Activated T-cell treated with anti-CD3 and anti-CD28 coated beads, Interleukin-2, amount 50 U/mL, for 72 hours (primary cell): ENCODE results near the gene APOBEC3A. TPM values are rescaled to one million over a fixed set of nuclear protein-coding genes. Genes with fewer than 3 reads are reported as not detected.
"Not testable (repeated sequence)": the region's sequence is repeated elsewhere in the genome, so short reads cannot be mapped to it uniquely, and the experiment has no call there.

Source experiments
- ATAC-seq, 2 donors: fragments of 150-1000 bp; cut with Tn5 transposase; replicated peaks in 1 of 2; 2 replicates each; pipeline ENCODE4 v1.10.0; 2021; ENCODE audit warnings: moderate library complexity in 2 of 2, mild to moderate bottlenecking in 1 of 2
- DNase-seq, 2 donors: peaks; one replicate each; pipeline ENCODE4 v3.0.0; 2021 to 2022; ENCODE audit warnings: mixed read lengths in 1 of 2
- H3K27ac Mint-ChIP-seq: one replicate; pipeline ENCODE4 v1.8.0; 2022; ENCODE audit warnings: mild to moderate bottlenecking, moderate library complexity, mixed read lengths
- H3K27me3 Mint-ChIP-seq: one replicate; pipeline ENCODE4 v1.8.0; 2022; ENCODE audit warnings: low read depth, mixed read lengths
- H3K36me3 Mint-ChIP-seq, 2 donors: one replicate each; pipeline ENCODE4 v1.8.0; 2022; ENCODE audit warnings: mixed read lengths in 2 of 2, mild to moderate bottlenecking in 1 of 2; ENCODE audit not compliant: insufficient read depth in 2 of 2
- H3K4me1 Mint-ChIP-seq: one replicate; pipeline ENCODE4 v1.8.0; 2022; ENCODE audit warnings: low read depth, mixed read lengths
- H3K4me3 Mint-ChIP-seq, 2 donors: one replicate each; pipeline ENCODE4 v1.8.0; 2022; ENCODE audit warnings: mild to moderate bottlenecking in 2 of 2, mixed read lengths in 2 of 2, moderate library complexity in 2 of 2
- H3K9me3 Mint-ChIP-seq, 2 donors: one replicate each; pipeline ENCODE4 v1.8.0; 2022; ENCODE audit warnings: mixed read lengths in 2 of 2
- total RNA-seq, 2 donors: library from RNA; stranded (reverse); gene quantifications; one replicate each; pipeline ENCODE4 v1.2.3, GENCODE V29; 2022

The APOBEC3A gene
- total RNA-seq, 2 donors from 2014 or later = 0.37 TPM; not detected in 1

DNA sequence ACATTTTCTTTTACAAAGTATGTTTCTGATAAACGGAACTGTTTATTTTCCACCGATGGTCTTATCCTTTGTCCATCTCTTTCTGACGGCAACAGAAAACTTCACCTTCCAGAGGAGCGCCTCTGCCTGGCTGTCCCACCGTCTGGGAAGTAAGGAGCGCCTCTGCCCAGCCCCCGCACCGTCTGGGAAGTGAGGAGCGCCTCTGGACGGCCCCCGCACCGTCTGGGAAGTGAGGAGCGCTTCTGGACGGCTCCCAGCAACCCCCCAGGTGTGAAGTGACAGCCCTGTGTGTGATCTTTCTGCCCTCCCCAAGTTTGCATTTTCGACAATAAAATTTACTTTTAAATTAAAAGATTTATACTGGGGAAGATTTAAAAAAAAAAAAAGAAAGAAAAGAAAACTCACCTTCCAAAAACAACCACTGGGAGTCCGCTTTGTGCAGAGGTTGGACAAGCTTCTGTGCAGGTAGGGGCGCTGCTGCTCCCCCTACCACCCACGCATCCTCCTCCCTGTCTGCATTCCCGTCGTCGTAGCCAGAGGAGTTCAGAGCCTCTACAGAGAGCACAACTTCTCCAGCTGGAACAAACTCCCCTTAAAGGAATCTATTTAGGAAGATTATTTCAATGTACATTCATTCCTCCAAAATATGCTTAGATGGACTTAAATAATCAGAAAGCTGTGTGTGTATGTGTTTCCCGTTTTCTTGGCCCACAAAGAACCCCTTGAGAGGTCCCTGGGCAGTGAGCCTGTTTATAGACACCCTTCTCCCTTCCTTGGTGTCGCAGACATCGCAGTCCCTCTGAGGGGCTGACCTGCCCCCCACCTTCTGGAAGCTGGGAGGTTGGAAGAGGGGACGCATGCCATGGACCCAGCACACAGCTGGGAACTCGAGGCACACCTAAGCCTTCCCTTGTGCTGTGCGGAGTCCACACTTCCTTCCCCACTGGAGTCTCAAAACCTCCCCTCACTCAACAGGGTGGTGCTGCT is 23.9 kb downstream of the APOBEC3A start:
- DNase-seq (peak in 1 of 2 donors; percentile 15), ATAC-seq (peak in 1 of 2 donors; percentile 1)
- Mint-ChIP-seq H3K27ac (no peak overlapping the region), H3K4me1 (peaks cover 55% of the 10 kb centered on the region), H3K27me3 (no peaks in the 10 kb centered on the region), H3K4me3 (peak overlapping the region; percentile 87 to 88), H3K9me3 (peaks cover 0 to 7% of the 10 kb centered on the region in 2 donors), H3K36me3 (peaks cover 12 to 22% of the 10 kb centered on the region in 2 donors)

GRCh38 chr22:38981992-38982927 is 24.9 kb downstream of the APOBEC3A start, which contains the start of gene APOBEC3B:
Gene APOBEC3B, plus strand, starts transcription at chr22:38982347. Its CDS starts 107 bp downstream, at chr22:38982454.
- H3K4me1 Mint-ChIP-seq = peaks cover 64% of the 10 kb centered on the region
- peak; percentile 58 to 76 for ATAC-seq

GRCh38 chr22:38984224-38984623 is 26.8 kb downstream of the APOBEC3A start:
- H3K4me1 Mint-ChIP-seq = peaks cover 81% of the 10 kb centered on the region
- H3K36me3 Mint-ChIP-seq = peaks cover 12 to 19% of the 10 kb centered on the region in 2 donors
- H3K27me3 Mint-ChIP-seq = no peaks in the 10 kb centered on the region
- peaks cover 0 to 3% of the 10 kb centered on the region in 2 donors for H3K9me3 Mint-ChIP-seq
- peak overlapping the region; percentile 2 to 8 for H3K4me3 Mint-ChIP-seq
- H3K27ac Mint-ChIP-seq = peak overlapping the region; percentile 0
- ATAC-seq (no peak), DNase-seq (no peak)

More at GRCh38 chr22:38981992-38982927, 24.9 kb downstream of the APOBEC3A start, which contains the start of gene APOBEC3B:
- H3K27me3 Mint-ChIP-seq = no peaks in the 10 kb centered on the region
- DNase-seq = peak; percentile 82 to 86
- H3K9me3 Mint-ChIP-seq = peaks cover 0 to 3% of the 10 kb centered on the region in 2 donors
- H3K4me3 Mint-ChIP-seq = peak within 1 kb of the TSS; percentile 87 to 88
- H3K27ac Mint-ChIP-seq = no peak within 1 kb of the TSS
- peaks cover 12 to 19% of the 10 kb centered on the region in 2 donors for H3K36me3 Mint-ChIP-seq

DNA sequence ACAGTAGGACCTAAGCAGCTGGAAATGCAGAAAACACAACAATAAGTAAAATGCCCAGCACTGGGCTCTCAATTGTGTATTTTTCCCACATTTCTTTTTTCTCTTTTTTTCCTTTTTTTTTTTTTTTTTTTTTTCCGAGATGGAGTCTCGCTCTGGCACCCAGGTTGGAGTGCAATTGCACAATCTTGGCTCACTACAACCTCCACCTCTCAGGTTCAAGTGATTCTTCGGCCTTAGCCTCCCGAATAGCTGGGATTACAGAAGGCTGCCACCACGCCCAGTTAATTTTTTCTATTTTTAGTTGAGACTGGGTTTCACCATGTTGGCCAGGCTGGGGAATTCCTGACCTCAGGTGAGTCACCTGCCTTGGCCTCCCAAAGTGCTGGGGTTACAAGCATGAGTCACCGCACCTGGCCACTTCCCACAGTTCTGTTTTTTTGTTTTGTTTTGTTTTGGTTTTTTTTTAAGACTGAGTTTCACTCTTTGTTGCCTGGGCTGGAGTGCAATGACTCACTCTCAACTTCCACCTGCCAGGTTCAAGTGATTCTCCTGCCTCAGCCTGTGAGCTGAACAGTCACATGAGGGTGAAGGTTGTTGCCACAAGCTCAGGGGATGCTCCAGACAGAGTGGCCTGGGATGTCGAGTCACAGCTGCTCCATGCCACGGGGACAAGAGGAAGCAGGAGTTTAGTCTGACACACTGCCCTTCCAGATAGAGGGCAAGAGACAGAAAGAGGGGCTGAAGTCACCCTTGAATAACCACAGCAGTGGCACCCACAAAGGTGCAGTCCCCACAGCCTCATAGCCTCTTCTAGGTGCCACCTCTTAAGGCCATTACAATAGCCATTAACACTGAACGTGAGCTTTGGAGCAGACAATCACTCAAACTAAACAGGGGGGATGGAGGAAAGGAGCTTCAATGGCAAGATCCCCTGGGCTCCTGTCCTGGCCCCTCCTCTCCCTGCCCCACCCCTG is 27.7 kb downstream of the APOBEC3A start:
- Mint-ChIP-seq H3K4me3 (peak overlapping the region; percentile 45 to 53), H3K36me3 (peaks cover 12 to 19% of the 10 kb centered on the region in 2 donors), H3K4me1 (peaks cover 81% of the 10 kb centered on the region), H3K27ac (peak overlapping the region; percentile 73)
- DNase-seq (peak; percentile 88 to 94), ATAC-seq (peak; percentile 88 to 91)
- not testable (repeated sequence) for H3K27me3 Mint-ChIP-seq, H3K9me3 Mint-ChIP-seq

GRCh38 chr22:38986629-38987028 is 29.2 kb downstream of the APOBEC3A start:
- Mint-ChIP-seq H3K9me3 (peaks cover 0 to 3% of the 10 kb centered on the region in 2 donors), H3K4me1 (peaks cover 72% of the 10 kb centered on the region), H3K27ac (peak overlapping the region; percentile 62), H3K36me3 (peaks cover 12 to 19% of the 10 kb centered on the region in 2 donors), H3K27me3 (no peaks in the 10 kb centered on the region), H3K4me3 (peak overlapping the region in 1 of 2 donors; percentile 7)
- no peak for ATAC-seq
- no peak for DNase-seq

DNA sequence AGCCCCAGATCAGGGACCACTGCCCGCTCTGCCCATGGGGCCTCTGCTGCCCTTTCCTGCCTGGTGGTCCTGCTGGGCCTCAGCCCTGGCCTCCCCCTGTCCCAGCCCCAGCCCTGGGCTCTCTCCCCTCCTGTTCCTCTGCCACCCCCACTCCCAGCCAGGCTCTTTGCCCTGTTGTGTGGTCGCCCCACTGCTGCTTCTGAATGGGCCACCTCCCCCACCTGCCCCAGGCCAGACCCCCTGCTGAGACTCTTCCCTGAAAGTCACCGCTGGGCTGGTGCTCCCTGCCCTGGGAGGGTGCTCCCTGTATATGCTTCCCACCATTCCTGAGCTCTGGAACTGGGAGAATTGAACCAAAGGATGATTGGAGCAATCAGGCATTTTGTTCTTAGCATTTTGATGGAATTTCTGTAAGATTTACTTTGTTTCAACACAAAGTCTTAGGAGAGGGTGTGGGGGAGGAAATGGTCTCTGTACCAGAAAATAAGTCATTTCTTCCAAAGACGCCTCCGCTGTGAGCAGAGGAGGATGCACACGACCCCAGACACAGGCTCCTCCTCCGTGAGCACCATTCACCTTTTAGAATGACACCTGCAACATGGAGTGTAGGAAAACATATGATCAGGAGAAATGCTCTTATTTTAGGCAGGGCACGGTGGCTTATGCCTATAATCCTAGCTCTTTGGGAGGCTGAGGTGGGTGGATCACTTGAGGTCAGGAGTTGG is 29.9 kb downstream of the APOBEC3A start:
- H3K36me3 Mint-ChIP-seq = peaks cover 12 to 19% of the 10 kb centered on the region in 2 donors
- H3K27me3 Mint-ChIP-seq = no peaks in the 10 kb centered on the region
- DNase-seq = peak in 1 of 2 donors; percentile 26
- peak overlapping the region; percentile 83 for H3K27ac Mint-ChIP-seq
- peak overlapping the region; percentile 65 to 67 for H3K4me3 Mint-ChIP-seq
- H3K4me1 Mint-ChIP-seq = peaks cover 65% of the 10 kb centered on the region
- peaks cover 0 to 3% of the 10 kb centered on the region in 2 donors for H3K9me3 Mint-ChIP-seq
- ATAC-seq = no peak

DNA sequence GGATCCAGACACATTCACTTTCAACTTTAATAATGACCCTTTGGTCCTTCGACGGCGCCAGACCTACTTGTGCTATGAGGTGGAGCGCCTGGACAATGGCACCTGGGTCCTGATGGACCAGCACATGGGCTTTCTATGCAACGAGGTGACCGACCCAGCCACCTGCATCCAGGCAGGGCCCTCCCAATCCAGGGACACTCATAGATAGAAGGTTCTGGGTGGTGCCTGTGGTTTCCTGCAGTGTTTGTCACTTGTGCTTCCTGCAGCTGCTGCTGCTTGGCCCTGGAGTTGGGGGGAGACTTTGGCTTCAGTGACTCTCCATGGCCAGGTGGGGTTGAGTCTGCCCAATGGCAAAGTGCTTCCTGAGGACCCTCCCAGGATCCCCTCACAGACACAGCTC is 32.1 kb downstream of the APOBEC3A start:
- no peaks in the 10 kb centered on the region for H3K9me3 Mint-ChIP-seq
- H3K27me3 Mint-ChIP-seq = peaks cover 11% of the 10 kb centered on the region
- H3K27ac Mint-ChIP-seq = no peak overlapping the region
- H3K36me3 Mint-ChIP-seq = peaks cover 2 to 3% of the 10 kb centered on the region in 2 donors
- DNase-seq (no peak), ATAC-seq (no peak)
- H3K4me3 Mint-ChIP-seq = no peak overlapping the region
- peaks cover 57% of the 10 kb centered on the region for H3K4me1 Mint-ChIP-seq

- H3K4me3 Mint-ChIP-seq, H3K36me3 Mint-ChIP-seq, DNase-seq, H3K27ac Mint-ChIP-seq, H3K9me3 Mint-ChIP-seq: not testable (repeated sequence)
- Mint-ChIP-seq H3K4me1 (peaks cover 23% of the 10 kb centered on the region), H3K27me3 (peaks cover 13% of the 10 kb centered on the region)
- peak; percentile 32 to 36 for ATAC-seq
These were observed 35.5 kb downstream of the APOBEC3A start for GRCh38 chr22:38992871-38993371.

DNA sequence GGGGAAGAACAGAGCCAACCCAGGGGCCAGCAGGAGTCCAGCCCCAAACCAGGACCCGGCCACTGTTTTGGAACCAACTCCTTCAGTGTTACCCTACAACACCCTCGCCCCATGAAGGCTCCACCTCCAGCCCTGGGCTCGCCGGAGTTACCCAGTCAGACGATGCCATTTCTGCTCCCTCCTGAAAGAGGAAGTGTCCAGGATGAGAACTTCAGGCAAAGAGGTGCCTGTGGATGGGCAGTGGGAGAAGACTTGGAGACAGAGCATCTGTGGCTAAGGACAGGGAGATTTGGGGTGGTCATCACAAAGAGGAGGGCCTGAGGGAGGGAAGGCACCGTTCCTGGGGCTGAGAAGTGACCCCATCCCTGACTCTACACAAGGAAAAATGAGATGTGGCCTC is 38.7 kb downstream of the APOBEC3A start:
- ATAC-seq = no peak
- H3K9me3 Mint-ChIP-seq = no peaks in the 10 kb centered on the region
- DNase-seq = no peak
- H3K4me3 Mint-ChIP-seq = no peak overlapping the region
- peaks cover 22% of the 10 kb centered on the region for H3K27me3 Mint-ChIP-seq
- H3K4me1 Mint-ChIP-seq = peaks cover 13% of the 10 kb centered on the region
- no peak overlapping the region for H3K27ac Mint-ChIP-seq
- H3K36me3 Mint-ChIP-seq = no peaks in the 10 kb centered on the region

DNA sequence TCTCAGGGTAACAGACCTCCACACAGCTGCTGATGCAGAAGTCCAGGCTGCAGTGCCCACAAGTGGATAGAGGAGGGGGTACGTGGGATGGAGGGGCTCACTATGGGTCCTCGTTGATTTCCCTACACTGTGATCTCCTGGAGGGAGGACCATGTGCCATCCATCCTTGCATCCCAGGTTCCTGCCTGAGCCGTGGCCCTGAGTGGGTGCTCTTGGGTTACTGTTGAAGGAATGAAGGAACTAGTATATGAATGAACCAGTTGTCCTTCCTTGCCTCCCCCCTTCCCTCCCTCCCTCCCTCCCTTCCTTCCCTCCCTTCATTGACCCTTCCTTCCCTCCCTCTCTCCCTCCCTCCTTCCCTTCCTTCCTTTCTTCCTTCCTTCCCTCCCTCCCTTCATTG is 40.1 kb downstream of the APOBEC3A start:
- H3K4me3 Mint-ChIP-seq = no peak overlapping the region
- H3K36me3 Mint-ChIP-seq = no peaks in the 10 kb centered on the region
- H3K27ac Mint-ChIP-seq = no peak overlapping the region
- DNase-seq (no peak), ATAC-seq (no peak)
- H3K4me1 Mint-ChIP-seq = peaks cover 17% of the 10 kb centered on the region
- H3K27me3 Mint-ChIP-seq = peaks cover 22% of the 10 kb centered on the region
- no peaks in the 10 kb centered on the region for H3K9me3 Mint-ChIP-seq

- ATAC-seq (peak; percentile 97), DNase-seq (peak; percentile 81)
- H3K27me3 Mint-ChIP-seq = peaks cover 7% of the 10 kb centered on the region
- peaks cover 14% of the 10 kb centered on the region for H3K4me1 Mint-ChIP-seq
- H3K36me3 Mint-ChIP-seq = no peaks in the 10 kb centered on the region
- no peaks in the 10 kb centered on the region for H3K9me3 Mint-ChIP-seq
- H3K27ac Mint-ChIP-seq = no peak overlapping the region
- no peak overlapping the region for H3K4me3 Mint-ChIP-seq
These were observed 45.8 kb downstream of the APOBEC3A start for GRCh38 chr22:39003165-39003638.
